HepG2 (cell line): ENCODE measurements around the gene DLG2. TPM values are rescaled to one million over a fixed set of nuclear protein-coding genes. Genes with fewer than 3 reads are reported as not detected.

Experiments used
- ATF2 ChIP-seq: sonication (generic); formaldehyde crosslinking; IDR thresholded peaks from 2 replicates; pipeline ENCODE4 v1.4.0; 2020; ENCODE audit warnings: missing genetic modification reagents
- DPF2 ChIP-seq: sonication (generic); formaldehyde crosslinking; IDR thresholded peaks from 2 replicates; pipeline ENCODE4 v1.4.0; 2020; ENCODE audit warnings: mild to moderate bottlenecking, low read depth, missing genetic modification reagents, borderline replicate concordance
- FOXJ3 ChIP-seq: sonication (generic); formaldehyde crosslinking; IDR thresholded peaks from 2 replicates; pipeline ENCODE4 v1.4.0; 2020; ENCODE audit warnings: missing genetic modification reagents, mild to moderate bottlenecking, borderline replicate concordance
- GABPB1 ChIP-seq: IDR thresholded peaks from 2 replicates; pipeline ENCODE4 v1.6.1; 2016; ENCODE audit warnings: mild to moderate bottlenecking, missing genetic modification reagents, moderate library complexity, missing compliant biosample characterization
- GMEB2 ChIP-seq: IDR thresholded peaks from 2 replicates; pipeline ENCODE4 v1.6.1; 2016; ENCODE audit warnings: missing biosample characterization, missing genetic modification reagents, low read depth
- JDP2 ChIP-seq: sonication (generic); formaldehyde crosslinking; IDR thresholded peaks from 2 replicates; pipeline ENCODE4 v1.8.1; 2022; ENCODE audit warnings: missing genetic modification reagents, borderline replicate concordance
- MED8 ChIP-seq: sonication (generic); formaldehyde crosslinking; IDR thresholded peaks from 2 replicates; pipeline ENCODE4 v1.8.1; 2023; ENCODE audit warnings: mild to moderate bottlenecking, missing genetic modification reagents; ENCODE audit not compliant: insufficient replicate concordance
- NONO ChIP-seq, 2 experiments: fragments of 450-650 bp in 1 of 2; sonication (generic) in 1 of 2; formaldehyde crosslinking in 1 of 2; IDR thresholded peaks in 1 of 2; conservative IDR thresholded peaks in 1 of 2; 2 replicates each; pipeline versions ENCODE4 v1.6.1 to v1.8.0; 2017 to 2022; ENCODE audit warnings: mild to moderate bottlenecking in 1 of 2, missing genetic modification reagents in 1 of 2, moderate library complexity in 1 of 2
- NR2C2 ChIP-seq: sonication (generic); formaldehyde crosslinking; IDR thresholded peaks from 2 replicates; pipeline ENCODE4 v1.4.0; 2020; ENCODE audit warnings: missing genetic modification reagents, mild to moderate bottlenecking, moderate library complexity, borderline replicate concordance
- PRDM4 ChIP-seq: sonication (generic); formaldehyde crosslinking; IDR thresholded peaks from 2 replicates; pipeline ENCODE4 v1.9.0; 2021; ENCODE audit warnings: missing genetic modification reagents, borderline replicate concordance
- SAP130 ChIP-seq: IDR thresholded peaks from 2 replicates; pipeline ENCODE4 v1.6.1; 2016; ENCODE audit warnings: low read depth
- SIX1 ChIP-seq: sonication (generic); formaldehyde crosslinking; IDR thresholded peaks from 2 replicates; pipeline ENCODE4 v1.4.0; 2020; ENCODE audit warnings: missing genetic modification reagents, borderline replicate concordance
- SRF ChIP-seq: IDR thresholded peaks from 2 replicates; pipeline ENCODE4 v1.6.1; 2011; ENCODE audit warnings: mild to moderate bottlenecking, low read depth, low read length, moderate library complexity
- SSRP1 ChIP-seq: IDR thresholded peaks from 2 replicates; pipeline ENCODE4 v1.6.1; 2016; ENCODE audit warnings: control low read depth
- TFE3 ChIP-seq: IDR thresholded peaks from 2 replicates; pipeline ENCODE4 v1.6.1; 2016
- ZNF780A ChIP-seq: sonication (generic); formaldehyde crosslinking; IDR thresholded peaks from 2 replicates; pipeline ENCODE4 v1.8.0; 2022; ENCODE audit warnings: mild to moderate bottlenecking, missing genetic modification reagents, moderate library complexity
- ZNF784 ChIP-seq: sonication (generic); formaldehyde crosslinking; IDR thresholded peaks from 2 replicates; pipeline ENCODE4 v1.5.1; 2020; ENCODE audit warnings: missing genetic modification reagents, mild to moderate bottlenecking, borderline replicate concordance
- polyA plus RNA-seq, 8 experiments: library from polyadenylated mRNA; depleted of rRNA in 3 of 8; stranded (reverse) in 7 of 8; unstranded in 1 of 8; fragments of >200 nt; fragmentation: Illumina TruSeq in 4 of 8; extraction: Trizol in 4 of 8; gene quantifications; 2 replicates each; pipeline versions ENCODE4 v1.2.1 to v1.2.3, GENCODE V29; 2011 to 2016; ENCODE audit warnings: low read depth in 4 of 8, missing spikeins in 1 of 8, mixed read lengths in 1 of 8; ENCODE audit not compliant: insufficient read depth in 1 of 8
- total RNA-seq, 5 experiments: library from RNA; depleted of rRNA; stranded (reverse); fragments of >200 nt; fragmentation: Illumina TruSeq; extraction: Trizol; gene quantifications; 2 replicates each; pipeline ENCODE4 v1.2.3, GENCODE V29; 2016; ENCODE audit warnings: low read depth in 1 of 5
- TF ChIP-seq, protein P1 (sequence below): sonication (generic); formaldehyde crosslinking; IDR thresholded peaks from 2 replicates; pipeline ENCODE4 v1.5.0; 2020; ENCODE audit warnings: missing genetic modification reagents

Gene DLG2
- total and polyA plus RNA-seq, 2 of the 13 experiments (the other 11 are each of a cell fraction or from before 2014, with no cell fraction given), result 0.46 to 1.0 TPM

GRCh38 chr11:85627998-85628770 lies 1.0 kb upstream of the DLG2 start, which contains the start of gene TMEM126B (continued):
- TF ChIP-seq ATF2 (CRISPR knock-in tag), result no peak
- no peak for TF ChIP-seq JDP2
- no peak for TF ChIP-seq MED8 (CRISPR knock-in tag)
- TF ChIP-seq SSRP1 (CRISPR knock-in tag), result no peak
- peak; percentile 28; the same call in 1 of the 2 replicates for TF ChIP-seq NR2C2 (CRISPR knock-in tag)
- peak; percentile 91 for TF ChIP-seq SAP130 (CRISPR knock-in tag)
- TF ChIP-seq GABPB1 (CRISPR knock-in tag), result peak; percentile 87
- TF ChIP-seq ZNF780A, result no peak
- TF ChIP-seq PRDM4 (CRISPR knock-in tag), result no peak
- no peak for TF ChIP-seq DPF2 (CRISPR knock-in tag)
- TF ChIP-seq SIX1 (CRISPR knock-in tag), result no peak
- no peak for TF ChIP-seq GMEB2 (CRISPR knock-in tag)
- TF ChIP-seq, protein P1, sequence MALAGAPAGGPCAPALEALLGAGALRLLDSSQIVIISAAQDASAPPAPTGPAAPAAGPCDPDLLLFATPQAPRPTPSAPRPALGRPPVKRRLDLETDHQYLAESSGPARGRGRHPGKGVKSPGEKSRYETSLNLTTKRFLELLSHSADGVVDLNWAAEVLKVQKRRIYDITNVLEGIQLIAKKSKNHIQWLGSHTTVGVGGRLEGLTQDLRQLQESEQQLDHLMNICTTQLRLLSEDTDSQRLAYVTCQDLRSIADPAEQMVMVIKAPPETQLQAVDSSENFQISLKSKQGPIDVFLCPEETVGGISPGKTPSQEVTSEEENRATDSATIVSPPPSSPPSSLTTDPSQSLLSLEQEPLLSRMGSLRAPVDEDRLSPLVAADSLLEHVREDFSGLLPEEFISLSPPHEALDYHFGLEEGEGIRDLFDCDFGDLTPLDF, result peak; percentile 94
- no peak; the same call in 1 of the 2 replicates for TF ChIP-seq ZNF784
- TF ChIP-seq NONO (IDR thresholded peaks at IDR 0.05), result no peak
- TF ChIP-seq NONO (CRISPR knock-in tag; conservative IDR thresholded peaks at IDR 0.05), result peak; percentile 46; the same call in 1 of the 2 replicates
- TF ChIP-seq SRF, result no peak
- peak; percentile 96 for TF ChIP-seq TFE3 (CRISPR knock-in tag)
- TF ChIP-seq FOXJ3 (CRISPR knock-in tag), result no peak
